WI38 (cell line): ENCODE results near the gene ABHD2.

Experiments
- H3K4me3 ChIP-seq: 2 replicates; pipeline ENCODE4 v1.5.1; 2011; ENCODE audit warnings: low read depth, mild to moderate bottlenecking, control low read depth, low read length
- CTCF ChIP-seq: IDR thresholded peaks from 2 replicates; pipeline ENCODE4 v1.5.1; 2012; ENCODE audit warnings: low read depth, mild to moderate bottlenecking, control low read depth, low read length

ABHD2 gene

GRCh38 chr15:89088605-89089315 is 504 bp downstream of the ABHD2 start:
- peak overlapping the region; percentile 96 for H3K4me3 ChIP-seq

GRCh38 chr15:89089316-89090230 is 1.3 kb downstream of the ABHD2 start:
- peak overlapping the region; percentile 96 for H3K4me3 ChIP-seq
- no peak for TF ChIP-seq CTCF

More at GRCh38 chr15:89088605-89089315, 504 bp downstream of the ABHD2 start:
- TF ChIP-seq CTCF: no peak

GRCh38 chr15:89090791-89091626 is 2.8 kb downstream of the ABHD2 start:
- peak overlapping the region; percentile 30 for H3K4me3 ChIP-seq
- TF ChIP-seq CTCF: no peak

GRCh38 chr15:89091627-89092220 is 3.5 kb downstream of the ABHD2 start:
- TF ChIP-seq CTCF: no peak
- 0 out of 2 replicates have a peak overlapping the region, but pooled peaks have one; percentile 0 for H3K4me3 ChIP-seq

GRCh38 chr15:89093509-89093908 is 5.3 kb downstream of the ABHD2 start:
- no peak for TF ChIP-seq CTCF
- H3K4me3 ChIP-seq: no peak overlapping the region

GRCh38 chr15:89095073-89095472 is 6.8 kb downstream of the ABHD2 start:
- no peak overlapping the region for H3K4me3 ChIP-seq
- TF ChIP-seq CTCF: no peak
